Neural cell (in vitro differentiated cells): ENCODE measurements around the gene URB2.

Source experiments
- CTCF ChIP-seq: fragments of 450-650 bp; IDR thresholded peaks from 2 replicates; pipeline ENCODE4 v1.5.1; 2014; ENCODE audit warnings: antibody characterized with exemption, mild to moderate bottlenecking, moderate library complexity; ENCODE audit not compliant: poor library complexity, severe bottlenecking
- EP300 ChIP-seq: fragments of 450-650 bp; conservative IDR thresholded peaks from 2 replicates; pipeline ENCODE4 v1.6.1; 2014; ENCODE audit warnings: antibody characterized with exemption, mild to moderate bottlenecking, moderate library complexity; ENCODE audit not compliant: poor library complexity, severe bottlenecking
- EZH2 ChIP-seq: fragments of 200-600, 300-800 bp; shearing (Covaris generic), sonication (generic); IDR thresholded peaks from 2 replicates; pipeline ENCODE4 v1.6.1; 2014; ENCODE audit warnings: antibody characterized with exemption, low read length, borderline replicate concordance, mild to moderate bottlenecking; ENCODE audit not compliant: insufficient read depth, poor library complexity, severe bottlenecking
- MXI1 ChIP-seq: fragments of 450-650 bp; conservative IDR thresholded peaks from 2 replicates; pipeline ENCODE4 v1.6.1; 2014; ENCODE audit warnings: antibody characterized with exemption, mild to moderate bottlenecking; ENCODE audit not compliant: poor library complexity, severe bottlenecking
- POLR2AphosphoS5 ChIP-seq: IDR thresholded peaks from 2 replicates; pipeline ENCODE4 v1.6.1; 2012
- RAD21 ChIP-seq: fragments of 450-650 bp; conservative IDR thresholded peaks from 2 replicates; pipeline ENCODE4 v1.6.1; 2014; ENCODE audit warnings: antibody characterized with exemption, mild to moderate bottlenecking, moderate library complexity
- REST ChIP-seq: IDR thresholded peaks from 2 replicates; pipeline ENCODE4 v1.6.1; 2012; ENCODE audit warnings: borderline replicate concordance
- SMC3 ChIP-seq: fragments of 450-650 bp; conservative IDR thresholded peaks from 2 replicates; pipeline ENCODE4 v1.6.1; 2014; ENCODE audit warnings: antibody characterized with exemption, mild to moderate bottlenecking, moderate library complexity; ENCODE audit not compliant: poor library complexity
- TAF1 ChIP-seq: IDR thresholded peaks from 2 replicates; pipeline ENCODE4 v1.6.1; 2012; ENCODE audit warnings: low read depth

DNA sequence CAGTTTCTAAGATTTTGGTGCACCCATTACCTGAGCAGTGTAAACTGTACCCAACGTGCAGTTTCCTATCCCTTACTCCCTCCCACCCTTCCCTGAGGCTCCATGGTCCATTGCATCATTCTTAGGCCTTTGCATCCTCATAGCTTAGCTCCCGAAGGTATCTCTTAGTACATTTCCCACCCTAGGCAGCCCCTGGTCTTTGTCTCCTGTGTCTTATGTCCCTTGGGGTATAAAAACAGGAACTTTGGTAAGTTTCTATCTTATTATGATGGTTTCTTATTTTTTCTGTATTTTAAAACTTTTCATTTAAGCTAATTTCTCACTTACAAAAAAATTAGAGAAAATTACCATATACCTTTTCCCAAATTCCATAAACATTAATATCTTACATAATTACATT is 78.1 kb downstream of the URB2 start:
- no peak for TF ChIP-seq EZH2
- no peak for TF ChIP-seq REST
- TF ChIP-seq SMC3: no peak
- TF ChIP-seq EP300: no peak
- TF ChIP-seq CTCF: no peak
- TF ChIP-seq TAF1: no peak
- TF ChIP-seq RAD21: no peak
- no peak for TF ChIP-seq POLR2AphosphoS5
- no peak for TF ChIP-seq MXI1
